Chondrocyte (in vitro differentiated cells): ENCODE data around the gene NCAPH2. TPM values are rescaled to one million over a fixed set of nuclear protein-coding genes. Genes with fewer than 3 reads are reported as not detected.

ENCODE experiments used
- DNase-seq: peaks from one replicate; pipeline ENCODE4 v3.0.0; 2021; ENCODE audit warnings: mixed read lengths, low spot score
- H3K27ac Mint-ChIP-seq: one replicate; pipeline ENCODE4 v1.8.0; 2021; ENCODE audit warnings: mild to moderate bottlenecking, moderate library complexity, mixed read lengths; ENCODE audit not compliant: unreplicated experiment
- H3K27me3 Mint-ChIP-seq: 2 replicates; pipeline ENCODE4 v1.8.0; 2021; ENCODE audit warnings: low read depth, mixed read lengths
- H3K36me3 Mint-ChIP-seq: 2 replicates; pipeline ENCODE4 v1.8.0; 2021; ENCODE audit warnings: low read depth, mixed read lengths
- H3K4me1 Mint-ChIP-seq: 2 replicates; pipeline ENCODE4 v1.8.0; 2021; ENCODE audit warnings: low read depth, mild to moderate bottlenecking, mixed read lengths
- H3K4me3 Mint-ChIP-seq: one replicate; pipeline ENCODE4 v1.8.0; 2021; ENCODE audit warnings: mild to moderate bottlenecking, moderate library complexity, mixed read lengths; ENCODE audit not compliant: unreplicated experiment
- H3K9me3 Mint-ChIP-seq: 2 replicates; pipeline ENCODE4 v1.8.0; 2021; ENCODE audit warnings: low read depth, mixed read lengths
- total RNA-seq: library from RNA; stranded (reverse); gene quantifications from 3 replicates; pipeline ENCODE4 v1.2.1, GENCODE V29; 2021
- TF ChIP-seq, protein P1 (sequence below): fragments of 200-600 bp; sonication (generic); IDR thresholded peaks from 2 replicates; pipeline ENCODE4 v1.5.0; 2021; ENCODE audit warnings: antibody characterized with exemption, mild to moderate bottlenecking, moderate library complexity

Gene NCAPH2
- total RNA-seq, 1 donor from 2014 or later: 38.9 TPM

DNA sequence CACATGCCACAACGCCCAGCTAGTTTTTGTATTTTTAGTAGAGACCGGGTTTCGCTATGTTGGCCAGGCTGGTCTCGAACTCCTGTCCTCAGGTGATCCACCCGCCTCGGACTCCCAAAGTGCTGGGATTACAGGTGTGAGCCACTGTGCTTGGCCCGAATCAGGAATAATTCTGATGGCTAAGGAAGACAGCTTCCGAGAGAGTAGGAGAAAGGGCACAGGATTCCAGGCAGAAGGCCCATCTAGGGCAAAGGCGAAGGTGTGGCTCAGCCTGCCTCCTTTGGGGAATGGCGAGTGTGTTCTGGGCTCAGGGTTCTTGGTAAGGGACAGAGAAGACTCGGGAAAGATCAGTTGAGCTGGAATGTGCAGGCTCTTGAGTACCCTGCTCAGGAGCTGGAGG, 56.3 kb downstream of the NCAPH2 start:
- DNase-seq: no peak
- no peak overlapping the region for H3K4me3 Mint-ChIP-seq
- H3K27ac Mint-ChIP-seq: no peak overlapping the region
- H3K27me3 Mint-ChIP-seq: peaks cover 9% of the 10 kb centered on the region
- no peaks in the 10 kb centered on the region for H3K9me3 Mint-ChIP-seq
- peaks cover 16% of the 10 kb centered on the region for H3K4me1 Mint-ChIP-seq
- peaks cover 9% of the 10 kb centered on the region for H3K36me3 Mint-ChIP-seq
- TF ChIP-seq, protein P1, sequence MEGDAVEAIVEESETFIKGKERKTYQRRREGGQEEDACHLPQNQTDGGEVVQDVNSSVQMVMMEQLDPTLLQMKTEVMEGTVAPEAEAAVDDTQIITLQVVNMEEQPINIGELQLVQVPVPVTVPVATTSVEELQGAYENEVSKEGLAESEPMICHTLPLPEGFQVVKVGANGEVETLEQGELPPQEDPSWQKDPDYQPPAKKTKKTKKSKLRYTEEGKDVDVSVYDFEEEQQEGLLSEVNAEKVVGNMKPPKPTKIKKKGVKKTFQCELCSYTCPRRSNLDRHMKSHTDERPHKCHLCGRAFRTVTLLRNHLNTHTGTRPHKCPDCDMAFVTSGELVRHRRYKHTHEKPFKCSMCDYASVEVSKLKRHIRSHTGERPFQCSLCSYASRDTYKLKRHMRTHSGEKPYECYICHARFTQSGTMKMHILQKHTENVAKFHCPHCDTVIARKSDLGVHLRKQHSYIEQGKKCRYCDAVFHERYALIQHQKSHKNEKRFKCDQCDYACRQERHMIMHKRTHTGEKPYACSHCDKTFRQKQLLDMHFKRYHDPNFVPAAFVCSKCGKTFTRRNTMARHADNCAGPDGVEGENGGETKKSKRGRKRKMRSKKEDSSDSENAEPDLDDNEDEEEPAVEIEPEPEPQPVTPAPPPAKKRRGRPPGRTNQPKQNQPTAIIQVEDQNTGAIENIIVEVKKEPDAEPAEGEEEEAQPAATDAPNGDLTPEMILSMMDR: no peak

DNA sequence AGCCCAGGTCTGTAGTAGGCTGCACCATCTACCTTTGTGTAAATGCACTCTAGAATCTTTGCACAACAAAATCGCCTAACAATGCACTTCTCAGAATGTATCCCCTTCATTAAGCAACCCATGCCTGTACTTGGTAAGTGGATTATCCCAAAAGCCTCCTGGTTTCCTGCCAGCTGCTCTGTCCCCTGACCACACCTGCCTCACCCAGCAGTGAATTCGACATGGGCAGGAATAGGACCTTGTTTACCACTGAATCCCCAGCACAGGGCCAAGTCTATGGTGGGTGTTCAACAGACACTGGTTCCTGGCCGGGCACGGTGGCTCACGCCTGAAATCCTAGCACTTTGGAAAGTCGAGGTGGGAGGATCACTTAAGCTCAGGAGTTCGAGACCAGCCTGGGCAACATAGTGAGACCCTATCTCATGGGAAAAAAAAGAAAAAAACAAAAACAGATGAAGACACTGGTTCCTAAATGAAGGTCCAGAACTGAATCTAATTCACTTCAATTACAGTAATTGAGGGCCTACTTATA, 59.8 kb downstream of the NCAPH2 start:
- Mint-ChIP-seq H3K27me3 (no peaks in the 10 kb centered on the region), H3K27ac (no peak overlapping the region), H3K9me3 (no peaks in the 10 kb centered on the region), H3K36me3 (peaks cover 20% of the 10 kb centered on the region), H3K4me3 (no peak overlapping the region), H3K4me1 (peaks cover 11% of the 10 kb centered on the region)
- no peak for DNase-seq
- TF ChIP-seq, protein P1: no peak

DNA sequence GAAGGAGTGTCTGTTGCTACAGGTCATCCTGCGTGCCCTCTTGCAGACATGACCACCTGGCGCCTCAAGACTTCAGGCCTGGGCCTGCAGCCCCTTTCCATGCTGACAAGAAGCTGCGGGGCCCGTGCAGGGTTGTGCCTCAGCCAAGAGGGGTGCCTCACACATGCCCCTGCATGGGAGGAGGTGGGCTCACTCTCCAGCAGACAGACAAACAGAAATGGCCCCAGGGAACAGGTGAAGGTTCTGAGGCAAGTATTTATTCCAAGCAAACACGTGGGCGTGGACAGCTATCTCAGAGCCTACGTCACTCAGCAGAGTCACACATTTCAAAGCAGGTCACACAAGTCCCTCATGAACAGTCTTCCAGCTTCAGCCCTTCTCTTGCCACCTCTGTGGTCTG, 60.6 kb downstream of the NCAPH2 start:
- TF ChIP-seq, protein P1: no peak
- Mint-ChIP-seq H3K4me3 (no peak overlapping the region), H3K27me3 (no peaks in the 10 kb centered on the region), H3K36me3 (peaks cover 20% of the 10 kb centered on the region), H3K9me3 (no peaks in the 10 kb centered on the region), H3K4me1 (peaks cover 3% of the 10 kb centered on the region), H3K27ac (no peak overlapping the region)
- DNase-seq: no peak

DNA sequence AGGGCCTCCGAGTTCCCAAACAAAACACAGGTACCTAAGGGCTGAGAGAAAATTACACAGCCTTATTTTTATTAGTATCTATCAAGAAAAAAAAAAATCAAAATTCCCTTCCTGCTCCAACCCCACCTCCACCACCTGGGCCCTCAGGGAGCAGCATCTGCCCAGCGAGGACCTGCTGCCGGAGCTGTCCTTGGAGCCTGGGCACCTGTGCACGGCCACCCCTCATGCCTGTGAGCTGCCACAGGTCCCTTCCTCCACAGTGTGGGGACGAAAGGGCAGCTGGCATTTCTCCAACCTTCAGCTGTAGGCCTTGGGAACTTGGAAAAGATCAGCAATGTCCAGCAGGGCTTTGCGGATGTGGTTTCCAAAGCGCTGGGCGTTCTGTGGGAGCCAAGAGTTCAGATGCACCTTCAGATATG, 61.0 kb downstream of the NCAPH2 start:
- Mint-ChIP-seq H3K36me3 (peaks cover 20% of the 10 kb centered on the region), H3K27me3 (no peaks in the 10 kb centered on the region), H3K4me1 (no peaks in the 10 kb centered on the region), H3K4me3 (no peak overlapping the region), H3K27ac (no peak overlapping the region), H3K9me3 (no peaks in the 10 kb centered on the region)
- DNase-seq: no peak
- TF ChIP-seq, protein P1: no peak

DNA sequence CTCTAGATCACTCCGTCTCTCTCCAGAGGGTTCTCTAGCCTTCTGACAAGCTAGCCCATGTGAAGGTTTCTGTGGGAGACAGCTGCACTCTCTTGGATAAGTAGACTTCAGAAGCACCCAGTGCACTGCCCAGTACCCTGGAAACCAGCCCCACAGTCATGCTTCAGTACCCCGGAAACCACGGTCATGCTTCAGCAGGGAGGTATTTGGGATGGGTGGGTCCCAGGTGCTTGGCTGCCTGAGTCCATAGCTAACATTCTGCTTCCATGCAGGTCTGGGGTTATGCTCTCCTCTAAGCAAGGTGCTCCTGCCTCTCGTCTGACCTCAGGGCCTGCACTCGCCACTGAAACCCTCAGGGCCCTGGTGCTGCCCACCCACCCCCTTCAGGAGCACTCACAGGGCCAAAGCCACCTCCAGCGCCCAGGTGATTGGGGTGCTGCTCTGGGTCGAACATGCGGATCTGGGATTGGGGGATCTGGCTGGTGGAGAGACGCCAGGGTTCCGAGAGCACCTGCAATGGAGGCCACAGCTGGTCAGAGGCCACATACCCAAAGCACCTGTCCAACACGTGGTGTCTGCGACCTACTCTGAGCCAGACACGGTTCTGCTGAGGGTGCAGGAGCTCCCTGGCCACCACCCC, 62.0 kb downstream of the NCAPH2 start:
- DNase-seq: no peak
- Mint-ChIP-seq H3K9me3 (no peaks in the 10 kb centered on the region), H3K4me1 (no peaks in the 10 kb centered on the region), H3K4me3 (no peak overlapping the region), H3K27me3 (no peaks in the 10 kb centered on the region), H3K36me3 (peaks cover 20% of the 10 kb centered on the region), H3K27ac (no peak overlapping the region)
- TF ChIP-seq, protein P1: no peak
